Camera-type eye (tissue), 1 donor: ENCODE data around the gene PRPF19. TPM values are rescaled to one million over a fixed set of nuclear protein-coding genes. Genes with fewer than 3 reads are reported as not detected.

Experiments used
- total RNA-seq: library from RNA; depleted of rRNA; stranded (reverse); fragments of >200 nt; gene quantifications from one replicate; pipeline ENCODE4 v1.2.3, GENCODE V29; 2014

Gene PRPF19
- 49.4 TPM for total RNA-seq

GRCh38 chr11:60906132-60906972 lies at the start of gene PRPF19:
Gene PRPF19 (minus strand): TSS chr11:60906585. CDS start chr11:60906382, 203 bp downstream.

GRCh38 chr11:60951904-60952741 lies 45.7 kb upstream of the PRPF19 start, which contains the start of gene SLC15A3:
Gene SLC15A3 (minus strand): TSS chr11:60952176. CDS start chr11:60951551, 625 bp downstream.

DNA sequence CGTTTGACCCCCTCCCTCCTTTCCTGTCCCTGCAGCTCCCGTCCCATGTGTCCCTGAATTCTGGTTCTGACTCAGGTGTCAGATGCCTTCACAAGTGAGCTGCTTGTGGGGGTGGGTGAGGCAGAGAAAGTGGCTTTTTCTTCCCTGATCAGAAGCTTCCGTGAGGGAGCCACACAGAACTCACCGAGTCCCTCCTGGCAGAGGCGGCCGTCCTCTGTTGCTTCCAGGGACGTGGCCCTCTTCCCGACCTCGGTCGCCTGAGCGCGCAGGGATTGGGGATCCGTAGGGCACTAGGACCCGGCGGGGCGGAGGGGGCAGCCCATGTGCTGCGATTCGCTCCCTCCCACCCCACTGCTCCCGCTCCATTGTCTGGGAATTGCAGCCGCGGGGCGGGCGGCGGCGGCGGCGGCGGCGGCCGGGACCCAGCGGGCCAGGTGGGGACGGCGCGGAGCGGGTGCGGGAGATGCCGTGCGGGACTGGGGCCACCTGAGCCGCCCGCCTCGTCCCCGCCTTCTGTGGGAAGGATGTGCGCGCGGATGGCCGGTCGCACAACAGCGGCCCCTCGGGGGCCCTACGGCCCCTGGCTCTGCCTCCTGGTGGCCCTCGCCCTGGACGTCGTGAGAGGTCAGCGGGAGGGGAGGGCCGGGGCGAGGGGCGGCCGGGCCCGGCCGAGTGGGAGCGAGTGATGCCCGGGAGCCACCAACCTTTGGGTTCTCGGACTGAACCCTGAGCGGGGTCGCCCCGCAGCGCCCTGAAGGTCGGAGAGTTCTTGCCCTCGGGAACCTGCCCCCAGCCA lies 17.9 kb upstream of the PRPF19 start, which contains the start of gene TMEM132A:
TSS of gene TMEM132A (plus strand) at position 351 of the 796 bp plus-strand sequence. CDS start at position 525, 174 bp downstream.

DNA sequence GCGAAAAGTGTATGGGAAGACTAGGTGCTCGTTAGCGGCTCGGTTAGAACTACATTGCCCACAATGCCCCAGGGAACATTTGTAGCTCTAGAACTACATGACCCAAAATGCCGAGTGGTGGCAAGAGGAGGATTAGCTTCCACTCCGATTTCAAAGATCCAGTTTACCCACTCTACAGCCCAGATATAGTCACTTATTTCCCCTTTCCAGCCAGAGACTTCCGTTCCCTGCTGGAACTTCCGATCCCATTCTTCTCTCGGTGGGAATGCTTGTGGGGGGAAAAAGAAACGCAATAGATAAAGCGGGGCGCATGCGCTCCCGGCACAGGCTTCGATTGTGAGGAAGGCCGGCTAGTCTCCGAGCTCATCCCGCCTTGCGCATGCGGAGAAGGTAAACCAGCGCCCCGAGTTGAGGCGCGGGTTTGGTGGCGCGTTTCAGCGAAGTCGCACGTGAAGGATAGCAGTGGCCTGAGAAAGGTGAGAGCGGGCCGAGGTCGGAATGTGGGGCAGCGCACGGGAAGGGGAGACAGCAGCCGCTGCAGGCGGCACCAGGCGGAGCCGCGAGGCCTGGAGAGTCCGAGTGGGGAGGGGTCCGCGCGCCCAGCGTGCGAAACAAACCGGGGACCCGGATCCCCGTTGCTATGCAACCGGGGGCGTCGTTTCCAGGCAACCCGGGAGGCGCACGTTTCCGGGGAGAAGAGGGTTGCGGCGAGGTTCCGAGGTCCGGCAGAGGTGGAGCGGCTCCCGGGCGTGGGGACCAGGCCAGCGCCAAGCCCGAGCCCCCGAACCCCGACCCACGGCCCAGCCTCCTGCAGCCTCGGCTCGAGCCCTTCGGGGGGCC lies 7.6 kb upstream of the PRPF19 start, which contains the start of gene TMEM109:
TSS of gene TMEM109 (plus strand) at position 366 of the 840 bp plus-strand sequence. CDS start 5,536 bp downstream, outside the sequence.

DNA sequence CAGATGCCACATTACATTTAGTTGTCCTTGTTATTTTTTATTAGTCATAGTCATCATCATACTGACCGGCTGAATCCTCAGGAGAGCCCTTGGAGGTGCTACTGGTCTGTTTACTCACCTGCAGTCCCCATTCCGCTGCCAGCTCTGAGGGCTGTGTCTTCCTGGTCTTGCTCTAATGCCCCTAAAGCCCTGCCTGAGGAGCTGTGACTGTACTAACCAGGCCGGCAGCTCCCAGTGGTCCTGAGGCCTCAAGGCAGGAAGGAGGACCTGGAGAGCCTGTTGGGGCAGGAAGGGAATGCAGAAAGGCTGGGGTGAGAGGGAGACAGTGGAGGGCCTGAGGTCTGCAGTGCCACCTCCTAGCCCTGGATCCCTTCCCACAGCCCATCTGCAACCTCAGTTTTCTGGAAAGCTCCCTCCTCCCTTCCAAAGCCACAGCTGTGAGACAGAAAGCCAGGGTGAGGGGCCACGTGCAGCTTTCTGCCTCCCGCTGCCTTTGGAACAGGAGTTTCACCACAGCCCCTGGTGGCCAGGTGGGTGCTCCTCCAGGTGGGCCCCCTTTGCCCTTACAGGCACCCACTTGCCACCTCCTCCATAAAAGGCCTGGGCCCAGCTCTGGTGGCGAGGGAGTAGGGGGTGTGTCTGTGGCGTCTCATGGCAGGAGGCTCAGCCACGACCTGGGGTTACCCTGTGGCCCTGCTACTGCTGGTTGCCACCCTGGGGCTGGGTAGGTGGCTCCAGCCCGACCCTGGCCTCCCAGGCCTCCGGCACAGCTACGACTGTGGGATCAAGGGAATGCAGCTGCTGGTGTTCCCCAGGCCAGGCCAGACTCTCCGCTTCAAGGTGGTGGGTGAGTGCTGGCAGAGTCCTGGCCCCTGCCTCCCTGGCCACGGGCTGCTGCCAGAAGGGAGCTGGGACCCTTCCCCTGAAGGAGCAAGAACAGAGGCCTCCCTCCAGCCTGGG lies 39.2 kb downstream of the PRPF19 start, which contains the start of gene ZP1:
TSS of gene ZP1 (plus strand) at position 632 of the 960 bp plus-strand sequence. CDS start at position 652, 20 bp downstream.

GRCh38 chr11:60855726-60856633 lies 50.4 kb downstream of the PRPF19 start, which contains the start of gene PTGDR2:
Gene PTGDR2 (minus strand): TSS chr11:60855950. CDS start chr11:60853722, 2,228 bp downstream.

GRCh38 chr11:60841797-60842667 lies 64.4 kb downstream of the PRPF19 start, which contains the start of gene CCDC86:
Gene CCDC86 (plus strand): TSS chr11:60842113. CDS start chr11:60842125, 12 bp downstream.

Other genes starting within 250 kb of the PRPF19 start
- not detected for gene MS4A8, start 207.0 kb downstream of the PRPF19 start, total RNA-seq
- not detected for gene MS4A18, start 181.9 kb downstream of the PRPF19 start, total RNA-seq
- gene MS4A15, start 149.7 kb downstream of the PRPF19 start, total RNA-seq = not detected
- gene MS4A10, start 121.3 kb downstream of the PRPF19 start, total RNA-seq = not detected
- 9.5 TPM for gene CCDC86, start 64.5 kb downstream of the PRPF19 start, total RNA-seq
- 0.55 TPM for gene PTGDR2, start 50.6 kb downstream of the PRPF19 start, total RNA-seq
- gene ZP1, start 39.0 kb downstream of the PRPF19 start, total RNA-seq = not detected
- 41.1 TPM for gene TMEM109, start 7.6 kb upstream of the PRPF19 start, total RNA-seq
- 88.3 TPM for gene TMEM132A, start 17.9 kb upstream of the PRPF19 start, total RNA-seq
- 14.8 TPM for gene SLC15A3, start 45.6 kb upstream of the PRPF19 start, total RNA-seq
- gene CD6, start 65.1 kb upstream of the PRPF19 start, total RNA-seq = 0.49 TPM
- 0.77 TPM for gene CD5, start 195.9 kb upstream of the PRPF19 start, total RNA-seq